ENCODE measurements around the gene FABP2.
A peak's percentile ranks its signal among the peaks of the same experiment; 100 is the strongest.

The FABP2 gene

DNA sequence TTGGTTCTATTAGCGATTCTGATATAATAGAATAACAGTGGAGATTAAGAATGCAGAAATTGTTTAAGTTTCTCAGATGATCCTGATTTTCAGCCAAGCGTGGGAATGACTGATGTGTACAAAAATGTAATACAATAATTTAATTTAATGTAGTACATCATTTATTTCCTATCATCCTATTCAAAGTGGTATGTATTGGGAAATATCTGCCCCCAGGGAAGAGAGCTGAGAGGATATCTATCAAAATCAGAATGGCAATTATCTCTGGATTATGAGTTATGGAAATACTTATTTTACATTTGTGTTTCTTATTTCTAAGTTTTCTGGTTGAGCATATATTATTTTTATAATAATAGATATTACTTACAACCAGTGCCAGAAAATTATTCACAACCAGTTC is 3.9 kb downstream of the FABP2 start:
- Histone ChIP-seq H3K4me3 (replicated peaks; ENCODE audit: insufficient read depth, low read length) (no peak overlapping the region), H3K27ac (replicated peaks) (no peak overlapping the region), H3K27me3 (ENCODE audit: insufficient read depth, poor library complexity, severe bottlenecking) (no peaks in the 10 kb centered on the region)
- no peak for TF ChIP-seq POLR2AphosphoS5 (IDR thresholded peaks at IDR 0.05; ENCODE audit: low read depth)
- no peak for DNase-seq (ENCODE audit: low read depth in 1 of 2, low spot score in 1 of 2)

- no peak for TF ChIP-seq POLR2AphosphoS5 (IDR thresholded peaks at IDR 0.05; ENCODE audit: low read depth)
- TF ChIP-seq SPI1 (IDR thresholded peaks at IDR 0.05; ENCODE audit: borderline replicate concordance, low read depth) = no peak
- TF ChIP-seq CTCF (IDR thresholded peaks at IDR 0.05; ENCODE audit: insufficient read depth, low read length) = no peak
- no peak for TF ChIP-seq REST (IDR thresholded peaks at IDR 0.05; ENCODE audit: insufficient replicate concordance, low read depth)
- TF ChIP-seq GABPA (IDR thresholded peaks at IDR 0.05; ENCODE audit: low read depth) = no peak
- Histone ChIP-seq H3K4me3 (replicated peaks; ENCODE audit: insufficient read depth, low read length) (no peak overlapping the region), H3K27ac (replicated peaks) (no peak overlapping the region), H3K27me3 (ENCODE audit: insufficient read depth, poor library complexity, severe bottlenecking) (no peaks in the 10 kb centered on the region)
- DNase-seq (ENCODE audit: low read depth in 1 of 2, low spot score in 1 of 2) = no peak
Observed at GRCh38 chr4:119315036-119315435, 6.9 kb downstream of the FABP2 start.

DNA sequence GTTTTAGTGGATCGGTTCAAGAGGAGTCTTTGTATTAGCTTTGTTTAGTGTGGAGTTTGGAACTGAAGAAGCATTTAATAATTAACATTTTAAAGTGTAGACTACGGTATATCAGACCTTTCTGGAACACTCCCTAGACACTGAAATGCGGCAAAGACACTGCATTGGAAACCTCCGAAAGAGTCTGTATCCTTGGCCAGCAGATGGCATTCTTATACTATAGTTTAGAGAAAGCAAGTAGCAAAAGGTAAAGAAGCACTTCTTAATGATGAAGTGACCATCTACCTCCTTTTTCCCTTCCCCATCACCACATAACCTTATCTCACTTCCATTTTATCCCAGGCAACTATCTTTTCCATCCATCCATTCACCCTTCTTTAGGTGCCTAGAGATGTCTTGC is 7.6 kb downstream of the FABP2 start:
- TF ChIP-seq CTCF (IDR thresholded peaks at IDR 0.05; ENCODE audit: insufficient read depth, low read length) (peak; percentile 2), GABPA (IDR thresholded peaks at IDR 0.05; ENCODE audit: low read depth) (no peak)
- Histone ChIP-seq H3K27ac (replicated peaks) (no peak overlapping the region), H3K27me3 (ENCODE audit: insufficient read depth, poor library complexity, severe bottlenecking) (no peaks in the 10 kb centered on the region), H3K4me3 (replicated peaks; ENCODE audit: insufficient read depth, low read length) (no peak overlapping the region)
- DNase-seq (ENCODE audit: low read depth in 1 of 2, low spot score in 1 of 2) = peak in 1 of 2 experiments; percentile 45

GRCh38 chr4:119313237-119313636 is 8.7 kb downstream of the FABP2 start:
- Histone ChIP-seq H3K27ac (replicated peaks) (0 out of 2 replicates have a peak overlapping the region, but pooled peaks have one; percentile 25), H3K27me3 (ENCODE audit: insufficient read depth, poor library complexity, severe bottlenecking) (no peaks in the 10 kb centered on the region), H3K4me3 (replicated peaks; ENCODE audit: insufficient read depth, low read length) (no peak overlapping the region)
- no peak for TF ChIP-seq GABPA (IDR thresholded peaks at IDR 0.05; ENCODE audit: low read depth)
- peak; percentile 82 for TF ChIP-seq SPI1 (IDR thresholded peaks at IDR 0.05; ENCODE audit: borderline replicate concordance, low read depth)
- no peak for TF ChIP-seq POLR2AphosphoS5 (IDR thresholded peaks at IDR 0.05; ENCODE audit: low read depth)
- no peak for TF ChIP-seq CTCF (IDR thresholded peaks at IDR 0.05; ENCODE audit: insufficient read depth, low read length)
- peak in 1 of 2 experiments; percentile 50 for DNase-seq (ENCODE audit: low read depth in 1 of 2, low spot score in 1 of 2)

DNA sequence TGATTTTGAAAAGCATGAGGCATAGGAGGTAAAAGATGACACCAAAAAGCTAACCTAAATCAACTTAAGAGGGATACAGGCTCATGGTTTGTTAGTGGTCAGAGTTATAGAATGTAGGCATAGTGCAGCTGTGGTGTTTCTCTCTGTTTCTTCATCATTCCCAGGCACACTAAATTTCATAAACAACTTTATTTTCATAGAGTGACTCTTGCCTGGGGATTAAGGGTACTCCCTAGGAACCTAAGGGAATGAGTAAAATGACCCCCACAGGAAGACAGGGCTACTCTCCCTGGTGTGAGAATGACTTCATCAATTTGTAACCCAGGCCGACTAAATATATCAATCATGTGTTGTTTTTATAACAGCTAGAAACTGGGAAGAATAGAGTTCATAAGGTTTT is 11.1 kb downstream of the FABP2 start:
- H3K27ac ChIP-seq (replicated peaks) = no peak overlapping the region
- no peak for TF ChIP-seq POLR2AphosphoS5 (IDR thresholded peaks at IDR 0.05; ENCODE audit: low read depth)
- TF ChIP-seq CTCF (IDR thresholded peaks at IDR 0.05; ENCODE audit: insufficient read depth, low read length) = no peak
- no peak for TF ChIP-seq GABPA (IDR thresholded peaks at IDR 0.05; ENCODE audit: low read depth)
- TF ChIP-seq REST (IDR thresholded peaks at IDR 0.05; ENCODE audit: insufficient replicate concordance, low read depth) = no peak
- TF ChIP-seq SPI1 (IDR thresholded peaks at IDR 0.05; ENCODE audit: borderline replicate concordance, low read depth) = no peak
- no peaks in the 10 kb centered on the region for H3K27me3 ChIP-seq (ENCODE audit: insufficient read depth, poor library complexity, severe bottlenecking)
- no peak for DNase-seq (ENCODE audit: low read depth in 1 of 2, low spot score in 1 of 2)
- H3K4me3 ChIP-seq (replicated peaks; ENCODE audit: insufficient read depth, low read length) = no peak overlapping the region

All from HL-60 (cell line).